Left cardiac atrium (tissue), 4 donors: ENCODE data around the gene PROB1. TPM values are rescaled to one million over a fixed set of nuclear protein-coding genes. Genes with fewer than 3 reads are reported as not detected.

Source experiments
- ATAC-seq, 2 donors: fragments of 200-7000 bp; cut with Tn5 transposase; one replicate each; pipeline ENCODE4 v1.9.1; 2020; ENCODE audit warnings: mild to moderate bottlenecking in 2 of 2, moderate library complexity in 2 of 2
- DNase-seq: peaks from one replicate; pipeline ENCODE4 v3.0.0-alpha.2; 2020
- intact Hi-C, 2 donors: fragments of 100-400 bp; cut with DNase I; formaldehyde crosslinking; loops; one replicate each; pipeline versions ENCODE4 v1.14.1 to v1.15.1; 2022 to 2023
- total RNA-seq, 2 donors: library from RNA; stranded (reverse); fragmentation: NEBNext Ultra II Directional; extraction: Animal tissue kit (Norgen Biotek cat#: 25700); gene quantifications; one replicate each; pipeline ENCODE4 v1.2.1, GENCODE V29; 2021
- donor health status: DM: no; HTN: yes; CAD: no.
- donor health status: DM: no; HTN: yes; CAD: no; lungs with severe emphysema.
- donor health status: DM: yes; HTN: yes; CAD: no.
- donor health status: Dilated cardiomyopathy.

PROB1 gene
- total RNA-seq, 2 donors from 2014 or later: 21.7 to 27.9 TPM

- intact Hi-C loops: no loop called here
- no peak for DNase-seq
- no peak for ATAC-seq
These were observed 10.8 kb downstream of the PROB1 start for GRCh38 chr5:139383993-139384590.

- no peak for DNase-seq
- intact Hi-C loops: no loop called here
- ATAC-seq: no peak
These were observed 11.5 kb downstream of the PROB1 start, which contains the start of gene SLC23A1 for GRCh38 chr5:139383275-139383992. TSS of gene SLC23A1 (minus strand) at chr5:139383297. CDS start at chr5:139383253, 44 bp downstream.

- DNase-seq: no peak
- intact Hi-C loops: no loop called here
- no peak for ATAC-seq
These were observed 12.1 kb downstream of the PROB1 start for GRCh38 chr5:139382807-139383206.

- intact Hi-C loops: no loop called here
- ATAC-seq (no peak), DNase-seq (no peak)
These were observed 12.8 kb downstream of the PROB1 start for GRCh38 chr5:139381837-139382761.

- intact Hi-C loops: no loop called here
- DNase-seq: no peak
These were observed 15.1 kb downstream of the PROB1 start for GRCh38 chr5:139379626-139380449.

GRCh38 chr5:139378941-139379361 lies 16.0 kb downstream of the PROB1 start:
- intact Hi-C loops: no loop called here
- ATAC-seq: no peak
- DNase-seq: no peak

More at GRCh38 chr5:139379626-139380449, 15.1 kb downstream of the PROB1 start:
- ATAC-seq: no peak

GRCh38 chr5:139378101-139378825 lies 16.6 kb downstream of the PROB1 start:
- DNase-seq: no peak
- intact Hi-C loops: no loop called here
- ATAC-seq: no peak

GRCh38 chr5:139377226-139377625 lies 17.7 kb downstream of the PROB1 start:
- ATAC-seq (no peak), DNase-seq (no peak)
- intact Hi-C loops: no loop called here

GRCh38 chr5:139376364-139376763 lies 18.5 kb downstream of the PROB1 start:
- ATAC-seq: no peak
- intact Hi-C loops: no loop called here
- DNase-seq: no peak

GRCh38 chr5:139374909-139375308 lies 20.0 kb downstream of the PROB1 start:
- DNase-seq (no peak), ATAC-seq (no peak)
- intact Hi-C loops: no loop called here

- ATAC-seq: peak in 1 of 2 donors; percentile 24
- intact Hi-C loops: no loop called here
- DNase-seq: peak; percentile 45
These were observed 23.1 kb downstream of the PROB1 start for GRCh38 chr5:139371482-139372435.

GRCh38 chr5:139369181-139369580 lies 25.7 kb downstream of the PROB1 start:
- no peak for DNase-seq
- ATAC-seq: no peak
- intact Hi-C loops: no loop called here

- ATAC-seq: no peak
- intact Hi-C loops: no loop called here
These were observed 26.3 kb downstream of the PROB1 start for GRCh38 chr5:139368613-139369012.

GRCh38 chr5:139364466-139364865 lies 30.4 kb downstream of the PROB1 start:
- no peak for DNase-seq
- ATAC-seq: no peak
- intact Hi-C loops: no loop called here

More at GRCh38 chr5:139368613-139369012, 26.3 kb downstream of the PROB1 start:
- DNase-seq: no peak

- no peak for ATAC-seq
These were observed 31.0 kb downstream of the PROB1 start for GRCh38 chr5:139363937-139364336.

GRCh38 chr5:139361835-139362429 lies 33.0 kb downstream of the PROB1 start:
- no peak for DNase-seq
- intact Hi-C loops: no loop called here
- no peak for ATAC-seq

More at GRCh38 chr5:139363937-139364336, 31.0 kb downstream of the PROB1 start:
- DNase-seq: no peak
- intact Hi-C loops: no loop called here

GRCh38 chr5:139360384-139360783 lies 34.5 kb downstream of the PROB1 start:
- intact Hi-C loops: no loop called here
- no peak for DNase-seq
- ATAC-seq: no peak
